HUES6 (cell line): ENCODE results near the gene SCG5.

Experiments used
- H3K27ac ChIP-seq: 2 replicates; pipeline ENCODE4 v1.7.0; 2013; ENCODE audit warnings: low read depth, mild to moderate bottlenecking, low read length, inconsistent platforms
- H3K27me3 ChIP-seq: 2 replicates; pipeline ENCODE4 v1.6.1; 2013; ENCODE audit warnings: low read length; ENCODE audit not compliant: control insufficient read depth, insufficient read depth
- H3K36me3 ChIP-seq: 2 replicates; pipeline ENCODE4 v1.6.1; 2013; ENCODE audit warnings: low read length; ENCODE audit not compliant: control insufficient read depth, insufficient read depth
- H3K4me1 ChIP-seq: 2 replicates; pipeline ENCODE4 v1.6.1; 2013; ENCODE audit warnings: low read length; ENCODE audit not compliant: control insufficient read depth, insufficient read depth
- H3K4me3 ChIP-seq: 2 replicates; pipeline ENCODE4 v1.5.1; 2013; ENCODE audit warnings: low read depth, low read length
- H3K9ac ChIP-seq: one replicate; pipeline ENCODE4 v1.6.1; 2013; ENCODE audit warnings: mild to moderate bottlenecking, low read length
- H3K9me3 ChIP-seq: 2 replicates; pipeline ENCODE4 v1.6.1; 2013; ENCODE audit warnings: low read depth, low read length; ENCODE audit not compliant: control insufficient read depth, insufficient read depth

Gene SCG5

GRCh38 chr15:32709295-32710033 is 68.0 kb downstream of the SCG5 start:
- no peak overlapping the region for H3K9ac ChIP-seq
- H3K4me3 ChIP-seq, result no peak overlapping the region
- no peaks in the 10 kb centered on the region; the same call in 1 of the 2 replicates for H3K4me1 ChIP-seq
- H3K36me3 ChIP-seq, result no peaks in the 10 kb centered on the region
- H3K27ac ChIP-seq, result no peak overlapping the region
- H3K27me3 ChIP-seq, result peaks cover 9% of the 10 kb centered on the region
- H3K9me3 ChIP-seq, result no peaks in the 10 kb centered on the region

- H3K27me3 ChIP-seq, result peaks cover 67% of the 10 kb centered on the region
- H3K4me3 ChIP-seq, result no peak overlapping the region
- no peak overlapping the region for H3K9ac ChIP-seq
- H3K36me3 ChIP-seq, result no peaks in the 10 kb centered on the region
- peaks cover 20% of the 10 kb centered on the region for H3K4me1 ChIP-seq
- H3K27ac ChIP-seq, result no peak overlapping the region
- H3K9me3 ChIP-seq, result no peaks in the 10 kb centered on the region
These were observed 73.8 kb downstream of the SCG5 start for GRCh38 chr15:32715276-32715675.

GRCh38 chr15:32716216-32716914 is 74.9 kb downstream of the SCG5 start:
- Histone ChIP-seq H3K27me3 (peaks cover 77% of the 10 kb centered on the region), H3K4me1 (peaks cover 20% of the 10 kb centered on the region), H3K9me3 (no peaks in the 10 kb centered on the region), H3K36me3 (no peaks in the 10 kb centered on the region), H3K9ac (no peak overlapping the region), H3K27ac (no peak overlapping the region), H3K4me3 (peak overlapping the region; percentile 57; the same call in 1 of the 2 replicates)

GRCh38 chr15:32716915-32717425 is 75.5 kb downstream of the SCG5 start:
- no peaks in the 10 kb centered on the region for H3K9me3 ChIP-seq
- H3K4me3 ChIP-seq, result peak overlapping the region; percentile 57
- no peaks in the 10 kb centered on the region for H3K36me3 ChIP-seq
- peaks cover 82% of the 10 kb centered on the region for H3K27me3 ChIP-seq
- peak overlapping the region; percentile 27 for H3K9ac ChIP-seq
- peaks cover 20% of the 10 kb centered on the region for H3K4me1 ChIP-seq
- H3K27ac ChIP-seq, result no peak overlapping the region

GRCh38 chr15:32717426-32718226 is 76.1 kb downstream of the SCG5 start, which contains the start of gene GREM1:
GREM1 (plus strand) TSS chr15:32718004; CDS start chr15:32730691, 12,687 bp downstream.
- Histone ChIP-seq H3K36me3 (no peaks in the 10 kb centered on the region), H3K27me3 (peaks cover 89% of the 10 kb centered on the region), H3K4me3 (peak within 1 kb of the TSS; percentile 57), H3K9me3 (no peaks in the 10 kb centered on the region), H3K27ac (no peak within 1 kb of the TSS), H3K4me1 (peaks cover 20% of the 10 kb centered on the region), H3K9ac (peak within 1 kb of the TSS; percentile 27)

- H3K4me1 ChIP-seq, result peaks cover 20% of the 10 kb centered on the region
- H3K9ac ChIP-seq, result peak overlapping the region; percentile 14
- no peaks in the 10 kb centered on the region for H3K36me3 ChIP-seq
- no peaks in the 10 kb centered on the region for H3K9me3 ChIP-seq
- H3K27ac ChIP-seq, result no peak overlapping the region
- H3K27me3 ChIP-seq, result peaks cover 95% of the 10 kb centered on the region
- H3K4me3 ChIP-seq, result peak overlapping the region; percentile 57
These were observed 76.8 kb downstream of the SCG5 start for GRCh38 chr15:32718227-32718820.

GRCh38 chr15:32718821-32719716 is 77.6 kb downstream of the SCG5 start:
- Histone ChIP-seq H3K27ac (no peak overlapping the region), H3K27me3 (peaks cover 90% of the 10 kb centered on the region), H3K36me3 (no peaks in the 10 kb centered on the region), H3K4me3 (peak overlapping the region; percentile 57), H3K9me3 (no peaks in the 10 kb centered on the region), H3K4me1 (peaks cover 20% of the 10 kb centered on the region), H3K9ac (peak overlapping the region; percentile 14)

- no peak overlapping the region for H3K4me3 ChIP-seq
- no peak overlapping the region for H3K9ac ChIP-seq
- peaks cover 65% of the 10 kb centered on the region for H3K27me3 ChIP-seq
- H3K4me1 ChIP-seq, result peaks cover 15% of the 10 kb centered on the region
- H3K27ac ChIP-seq, result no peak overlapping the region
- no peaks in the 10 kb centered on the region for H3K9me3 ChIP-seq
- no peaks in the 10 kb centered on the region for H3K36me3 ChIP-seq
These were observed 80.1 kb downstream of the SCG5 start for GRCh38 chr15:32721596-32721995.

- H3K4me3 ChIP-seq, result no peak overlapping the region
- no peak overlapping the region for H3K9ac ChIP-seq
- no peaks in the 10 kb centered on the region for H3K36me3 ChIP-seq
- H3K4me1 ChIP-seq, result peaks cover 13% of the 10 kb centered on the region
- H3K27ac ChIP-seq, result no peak overlapping the region
- H3K27me3 ChIP-seq, result peaks cover 60% of the 10 kb centered on the region
- H3K9me3 ChIP-seq, result no peaks in the 10 kb centered on the region
These were observed 80.6 kb downstream of the SCG5 start for GRCh38 chr15:32722136-32722535.
